ENCODE measurements around the gene ADCK2. TPM values are rescaled to one million over a fixed set of nuclear protein-coding genes. Genes with fewer than 3 reads are reported as not detected.
"Not testable (repeated sequence)": the region's sequence is repeated elsewhere in the genome, so short reads cannot be mapped to it uniquely, and the experiment has no call there.

The ADCK2 gene
- total RNA-seq: 10 to 100 TPM; 21.8 to 31.9 (median 23.6) TPM

GRCh38 chr7:140672382-140673062 lies at the start of gene ADCK2:
TSS of gene ADCK2 (plus strand) at chr7:140672945. CDS start at chr7:140673331, 386 bp downstream.
- Histone ChIP-seq H3K27ac (peak within 1 kb of the TSS; percentile 93 to 95), H3K27me3 (no peaks in the 10 kb centered on the region), H3K4me1 (peaks cover 2 to 4% of the 10 kb centered on the region in 2 donors), H3K36me3 (no peaks in the 10 kb centered on the region), H3K4me3 (peak within 1 kb of the TSS; percentile 67 to 97 (median 82)), H3K9me3 (no peaks in the 10 kb centered on the region)
- TF ChIP-seq POLR2AphosphoS5 (IDR thresholded peaks at IDR 0.05): peak in 1 of 3 donors; percentile 9
- no peak for TF ChIP-seq POLR2A (IDR thresholded peaks at IDR 0.05)
- DNase-seq (ENCODE audit: low spot score in 2 of 2): no peak
- intact Hi-C loops (cut with DNase I; ENCODE audit: low total_unique reads): no loop called here

- Histone ChIP-seq H3K4me3 (no peak overlapping the region), H3K27ac (peak overlapping the region; percentile 55 to 73), H3K9me3 (no peaks in the 10 kb centered on the region), H3K36me3 (no peaks in the 10 kb centered on the region), H3K4me1 (peaks cover 0 to 5% of the 10 kb centered on the region in 2 donors), H3K27me3 (no peaks in the 10 kb centered on the region)
- no peak for DNase-seq (ENCODE audit: low spot score in 2 of 2)
- TF ChIP-seq CTCF (IDR thresholded peaks at IDR 0.05) (no peak), POLR2A (IDR thresholded peaks at IDR 0.05) (no peak), POLR2AphosphoS5 (IDR thresholded peaks at IDR 0.05) (no peak)
- intact Hi-C loops (cut with DNase I; ENCODE audit: low total_unique reads): no loop called here
These were observed 48.8 kb upstream of the ADCK2 start for GRCh38 chr7:140623980-140624379.

GRCh38 chr7:140624392-140625191 lies 48.2 kb upstream of the ADCK2 start:
- intact Hi-C loops (cut with DNase I; ENCODE audit: low total_unique reads): no loop called here
- TF ChIP-seq POLR2A (IDR thresholded peaks at IDR 0.05) (no peak), POLR2AphosphoS5 (IDR thresholded peaks at IDR 0.05) (no peak), CTCF (IDR thresholded peaks at IDR 0.05) (no peak)
- Histone ChIP-seq H3K9me3 (no peaks in the 10 kb centered on the region), H3K4me3 (no peak overlapping the region), H3K4me1 (peaks cover 0 to 5% of the 10 kb centered on the region in 2 donors), H3K27me3 (no peaks in the 10 kb centered on the region), H3K36me3 (no peaks in the 10 kb centered on the region), H3K27ac (peak overlapping the region; percentile 55 to 73)
- DNase-seq (ENCODE audit: low spot score in 2 of 2): no peak

GRCh38 chr7:140625192-140625558 lies 47.6 kb upstream of the ADCK2 start:
- H3K9me3 ChIP-seq; H3K4me3 ChIP-seq; H3K27me3 ChIP-seq; H3K27ac ChIP-seq; H3K4me1 ChIP-seq; H3K36me3 ChIP-seq; DNase-seq (ENCODE audit: low spot score in 2 of 2); intact Hi-C loops (cut with DNase I; ENCODE audit: low total_unique reads): not testable (repeated sequence)

GRCh38 chr7:140625908-140626868 lies 46.6 kb upstream of the ADCK2 start:
- DNase-seq (ENCODE audit: low spot score in 2 of 2): peak; percentile 73 to 79
- intact Hi-C loops (cut with DNase I; ENCODE audit: low total_unique reads): no loop called here

More at GRCh38 chr7:140625908-140626868, 46.6 kb upstream of the ADCK2 start:
- H3K4me3 ChIP-seq: peak overlapping the region in 1 of 3 donors; percentile 11
- no peaks in the 10 kb centered on the region for H3K27me3 ChIP-seq
- no peaks in the 10 kb centered on the region for H3K9me3 ChIP-seq
- peak overlapping the region; percentile 56 to 86 for H3K27ac ChIP-seq
- peaks cover 0 to 5% of the 10 kb centered on the region in 2 donors for H3K4me1 ChIP-seq
- TF ChIP-seq POLR2A (IDR thresholded peaks at IDR 0.05) (no peak), POLR2AphosphoS5 (IDR thresholded peaks at IDR 0.05) (peak in 2 of 3 donors; percentile 54 to 76), CTCF (IDR thresholded peaks at IDR 0.05) (no peak)
- no peaks in the 10 kb centered on the region for H3K36me3 ChIP-seq
